ENCODE results near the gene GSE1. TPM values are rescaled to one million over a fixed set of nuclear protein-coding genes. Genes with fewer than 3 reads are reported as not detected.

Gene GSE1
- total RNA-seq, 1 experiment from 2014 or later = 124 TPM

DNA sequence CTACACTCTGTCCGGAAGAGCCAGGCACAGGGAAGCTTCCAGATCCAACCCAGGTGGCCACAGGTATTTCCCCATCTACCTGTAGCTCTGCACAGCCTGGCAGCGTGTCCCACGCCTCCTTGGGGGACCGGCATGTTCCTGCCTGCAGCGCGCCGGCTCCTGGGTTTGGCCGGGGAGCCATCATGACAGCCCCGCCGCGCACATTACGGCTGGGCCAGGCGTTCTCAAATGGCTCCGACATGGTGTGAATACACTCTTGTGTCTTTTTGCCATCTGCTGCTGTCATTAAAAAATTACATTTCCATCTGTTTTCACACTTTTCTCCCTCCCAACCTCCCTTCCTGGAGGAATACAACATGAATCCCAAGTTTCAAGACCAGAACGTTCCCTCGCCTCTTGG, 83.7 kb downstream of the GSE1 start (continued):
- no peak for TF ChIP-seq CDX4 (CRISPR knock-in tag; IDR thresholded peaks at IDR 0.05; ENCODE audit: borderline replicate concordance)
- TF ChIP-seq ZNF281 (CRISPR knock-in tag; IDR thresholded peaks at IDR 0.05) = no peak
- no peak for TF ChIP-seq FOXP1 (CRISPR knock-in tag; IDR thresholded peaks at IDR 0.05; ENCODE audit: borderline replicate concordance)
- TF ChIP-seq TCF7 (CRISPR knock-in tag; IDR thresholded peaks at IDR 0.05; ENCODE audit: low read depth) = no peak

- Mint-ChIP-seq H3K4me1 (0 out of 2 replicates have a peak, but pooled peaks cover 6% of the 10 kb centered on the region), H3K4me3 (no peak overlapping the region), H3K27me3 (ENCODE audit: low read depth) (peaks cover 4% of the 10 kb centered on the region), H3K9me3 (no peaks in the 10 kb centered on the region), H3K27ac (no peak overlapping the region), H3K36me3 (no peaks in the 10 kb centered on the region)
- ChIA-PET POLR2A (no interaction called here), CTCF (interaction anchor here (2.4 kb wide), 1 partner anchor 14 kb away, joined by 7 read pairs; no protein-coding TSS in a partner anchor)
- no peak for DNase-seq (ENCODE audit: low spot score)
- ATAC-seq = no peak
- TF ChIP-seq USF2 (CRISPR knock-in tag; IDR thresholded peaks at IDR 0.05) (no peak), ESRRA (CRISPR knock-in tag; IDR thresholded peaks at IDR 0.05; ENCODE audit: borderline replicate concordance) (no peak), IRF2 (CRISPR knock-in tag; IDR thresholded peaks at IDR 0.05; ENCODE audit: borderline replicate concordance, low read depth) (no peak), RORB (CRISPR knock-in tag; IDR thresholded peaks at IDR 0.05) (no peak), SMAD3 (CRISPR knock-in tag; IDR thresholded peaks at IDR 0.05; ENCODE audit: borderline replicate concordance) (no peak)
- TF ChIP-seq, protein P1, sequence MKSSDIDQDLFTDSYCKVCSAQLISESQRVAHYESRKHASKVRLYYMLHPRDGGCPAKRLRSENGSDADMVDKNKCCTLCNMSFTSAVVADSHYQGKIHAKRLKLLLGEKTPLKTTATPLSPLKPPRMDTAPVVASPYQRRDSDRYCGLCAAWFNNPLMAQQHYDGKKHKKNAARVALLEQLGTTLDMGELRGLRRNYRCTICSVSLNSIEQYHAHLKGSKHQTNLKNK (CRISPR knock-in tag; IDR thresholded peaks at IDR 0.05) = no peak
Observed at GRCh38 chr16:85697431-85697830, 84.3 kb downstream of the GSE1 start.

GRCh38 chr16:85698459-85698891, 85.4 kb downstream of the GSE1 start:
- no peaks in the 10 kb centered on the region for H3K9me3 Mint-ChIP-seq
- no peak for TF ChIP-seq ZNF263 (CRISPR knock-in tag; IDR thresholded peaks at IDR 0.05; ENCODE audit: low read depth)
- TF ChIP-seq USF2 (CRISPR knock-in tag; IDR thresholded peaks at IDR 0.05) = no peak
- no peak for TF ChIP-seq JUN (CRISPR knock-in tag; IDR thresholded peaks at IDR 0.05)
- no peak for TF ChIP-seq ZBTB21 (CRISPR knock-in tag; IDR thresholded peaks at IDR 0.05; ENCODE audit: borderline replicate concordance)
- no peak for TF ChIP-seq CREM (CRISPR knock-in tag; IDR thresholded peaks at IDR 0.05)
- TF ChIP-seq SMAD4 (CRISPR knock-in tag; IDR thresholded peaks at IDR 0.05) = no peak
- TF ChIP-seq, protein P2, sequence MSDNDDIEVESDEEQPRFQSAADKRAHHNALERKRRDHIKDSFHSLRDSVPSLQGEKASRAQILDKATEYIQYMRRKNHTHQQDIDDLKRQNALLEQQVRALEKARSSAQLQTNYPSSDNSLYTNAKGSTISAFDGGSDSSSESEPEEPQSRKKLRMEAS (CRISPR knock-in tag; IDR thresholded peaks at IDR 0.05) = no peak
- no peak for TF ChIP-seq E2F1 (CRISPR knock-in tag; IDR thresholded peaks at IDR 0.05)
- no peak for TF ChIP-seq GTF2I (CRISPR knock-in tag; conservative IDR thresholded peaks at IDR 0.05)
- TF ChIP-seq SMAD3 (CRISPR knock-in tag; IDR thresholded peaks at IDR 0.05; ENCODE audit: borderline replicate concordance) = no peak
- TF ChIP-seq, protein P3, sequence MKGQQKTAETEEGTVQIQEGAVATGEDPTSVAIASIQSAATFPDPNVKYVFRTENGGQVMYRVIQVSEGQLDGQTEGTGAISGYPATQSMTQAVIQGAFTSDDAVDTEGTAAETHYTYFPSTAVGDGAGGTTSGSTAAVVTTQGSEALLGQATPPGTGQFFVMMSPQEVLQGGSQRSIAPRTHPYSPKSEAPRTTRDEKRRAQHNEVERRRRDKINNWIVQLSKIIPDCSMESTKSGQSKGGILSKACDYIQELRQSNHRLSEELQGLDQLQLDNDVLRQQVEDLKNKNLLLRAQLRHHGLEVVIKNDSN (CRISPR knock-in tag; IDR thresholded peaks at IDR 0.05) = no peak
- TF ChIP-seq CREB1 (CRISPR knock-in tag; IDR thresholded peaks at IDR 0.05) = no peak
- no peak for TF ChIP-seq CDX4 (CRISPR knock-in tag; IDR thresholded peaks at IDR 0.05; ENCODE audit: borderline replicate concordance)
- TF ChIP-seq ELF4 (CRISPR knock-in tag; IDR thresholded peaks at IDR 0.05; ENCODE audit: low read depth) = no peak
- no peak for ATAC-seq
- H3K36me3 Mint-ChIP-seq = no peaks in the 10 kb centered on the region
- DNase-seq (ENCODE audit: low spot score) = no peak
- H3K27ac Mint-ChIP-seq = no peak overlapping the region
- 0 out of 2 replicates have a peak, but pooled peaks cover 6% of the 10 kb centered on the region for H3K4me1 Mint-ChIP-seq
- H3K4me3 Mint-ChIP-seq = no peak overlapping the region
- peaks cover 4% of the 10 kb centered on the region for H3K27me3 Mint-ChIP-seq (ENCODE audit: low read depth)
- ChIA-PET CTCF (interaction anchor here (0.6 to 2.4 kb wide), 6 partner anchors 9 to 55 kb away, joined by 3 to 14 read pairs (median 10); partner anchors contain the start of gene GINS2), POLR2A (interaction anchor here (0.6 to 1.1 kb wide), 2 partner anchors 9 to 12 kb away, joined by 3 to 5 read pairs; no protein-coding TSS in a partner anchor)
